ACC112 (cell line): ENCODE data around the gene MC3R.
"Not testable (repeated sequence)": the region's sequence is repeated elsewhere in the genome, so short reads cannot be mapped to it uniquely, and the experiment has no call there.

Experiments used
- H2AFZ ChIP-seq: fragments of 200-600 bp; sonication (generic); one replicate; pipeline ENCODE4 v1.6.0; 2017; ENCODE audit warnings: antibody characterized with exemption, low read length; ENCODE audit not compliant: unreplicated experiment
- H3K27ac ChIP-seq: fragments of 200-600 bp; sonication (generic); 2 replicates; pipeline ENCODE4 v1.5.1; 2014; ENCODE audit warnings: low read depth, mild to moderate bottlenecking, antibody characterized with exemption, low read length, moderate library complexity
- H3K27me3 ChIP-seq: fragments of 200-600 bp; sonication (generic); 2 replicates; pipeline ENCODE4 v1.6.1; 2014; ENCODE audit warnings: mild to moderate bottlenecking, antibody characterized with exemption, low read length, moderate library complexity, mixed read lengths; ENCODE audit not compliant: insufficient read depth
- H3K36me3 ChIP-seq: fragments of 200-600 bp; sonication (generic); 2 replicates; pipeline ENCODE4 v1.6.1; 2016; ENCODE audit warnings: mild to moderate bottlenecking, antibody characterized with exemption, low read length, moderate library complexity, mixed read lengths; ENCODE audit not compliant: insufficient read depth
- H3K4me1 ChIP-seq: fragments of 200-600 bp; sonication (generic); one replicate; pipeline ENCODE4 v1.6.1; 2016; ENCODE audit warnings: low read length, mixed read lengths; ENCODE audit not compliant: insufficient read depth, unreplicated experiment, control insufficient read depth
- H3K4me3 ChIP-seq: fragments of 200-600 bp; sonication (generic); 2 replicates; pipeline ENCODE4 v1.5.1; 2014; ENCODE audit warnings: mild to moderate bottlenecking, low read depth, low read length
- H3K79me2 ChIP-seq: fragments of 200-600 bp; sonication (generic); one replicate; pipeline ENCODE4 v1.6.0; 2016; ENCODE audit warnings: low read length; ENCODE audit not compliant: control insufficient read depth, unreplicated experiment, insufficient read depth

Gene MC3R

DNA sequence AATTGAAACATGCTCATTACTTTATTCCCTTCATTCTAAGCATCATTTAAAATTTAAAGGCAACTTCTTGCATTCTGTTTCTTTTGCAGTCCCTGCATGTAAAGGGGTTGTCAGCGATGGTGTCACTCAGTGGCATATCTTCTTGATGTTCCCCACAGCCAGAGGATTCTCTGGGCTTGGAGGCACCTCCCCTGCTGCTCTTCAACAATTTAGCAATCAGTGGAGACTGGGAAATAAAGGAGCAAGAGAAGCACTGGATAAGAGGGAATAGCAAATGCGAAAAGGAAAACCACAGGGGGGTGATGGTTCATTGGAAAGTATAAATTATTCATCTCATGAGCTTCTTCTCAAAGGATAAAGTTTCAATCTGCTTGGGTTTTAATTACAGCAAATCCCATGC, 30.7 kb upstream of the MC3R start:
- Histone ChIP-seq H3K27me3 (no peaks in the 10 kb centered on the region), H3K4me3 (no peak overlapping the region), H3K79me2 (no peaks in the 10 kb centered on the region), H3K27ac (no peak overlapping the region), H3K4me1 (no peaks in the 10 kb centered on the region), H3K36me3 (no peaks in the 10 kb centered on the region), H2AFZ (no peak overlapping the region)

- not testable (repeated sequence) for H3K27ac ChIP-seq, H3K27me3 ChIP-seq, H2AFZ ChIP-seq, H3K36me3 ChIP-seq, H3K79me2 ChIP-seq, H3K4me1 ChIP-seq, H3K4me3 ChIP-seq
Measured at GRCh38 chr20:56221186-56221585, 27.3 kb upstream of the MC3R start.

GRCh38 chr20:56222201-56222600, 26.3 kb upstream of the MC3R start:
- Histone ChIP-seq H3K4me3 (no peak overlapping the region), H3K79me2 (no peaks in the 10 kb centered on the region), H3K27ac (no peak overlapping the region), H3K27me3 (no peaks in the 10 kb centered on the region), H3K4me1 (no peaks in the 10 kb centered on the region), H2AFZ (no peak overlapping the region), H3K36me3 (no peaks in the 10 kb centered on the region)

GRCh38 chr20:56222945-56223344, 25.6 kb upstream of the MC3R start:
- H3K4me1 ChIP-seq: no peaks in the 10 kb centered on the region
- H2AFZ ChIP-seq: no peak overlapping the region
- no peak overlapping the region for H3K4me3 ChIP-seq
- no peaks in the 10 kb centered on the region for H3K27me3 ChIP-seq
- no peak overlapping the region for H3K27ac ChIP-seq
- no peaks in the 10 kb centered on the region for H3K36me3 ChIP-seq
- no peaks in the 10 kb centered on the region for H3K79me2 ChIP-seq

DNA sequence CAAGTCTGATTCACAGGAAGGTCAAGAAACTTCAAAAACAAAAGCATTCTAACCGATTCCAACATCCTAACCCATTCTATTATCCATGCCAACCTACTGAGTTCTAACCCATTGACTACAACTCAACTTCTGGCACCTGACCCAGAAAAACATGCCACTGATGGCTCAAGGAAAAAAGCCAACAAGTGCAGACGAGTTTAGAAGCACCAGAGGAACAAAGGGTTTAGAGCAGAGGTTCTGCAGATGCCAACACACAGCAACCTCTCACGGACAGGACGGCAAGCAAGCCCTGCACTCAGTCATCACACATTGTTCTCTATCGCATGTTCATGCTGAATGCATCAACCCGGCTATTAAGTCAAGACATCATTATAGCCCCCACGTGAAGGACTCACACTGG, 25.2 kb upstream of the MC3R start:
- H3K27me3 ChIP-seq: no peaks in the 10 kb centered on the region
- no peak overlapping the region for H2AFZ ChIP-seq
- no peaks in the 10 kb centered on the region for H3K4me1 ChIP-seq
- no peaks in the 10 kb centered on the region for H3K79me2 ChIP-seq
- no peaks in the 10 kb centered on the region for H3K36me3 ChIP-seq
- no peak overlapping the region for H3K27ac ChIP-seq
- no peak overlapping the region for H3K4me3 ChIP-seq

- no peak overlapping the region for H2AFZ ChIP-seq
- H3K4me1 ChIP-seq: no peaks in the 10 kb centered on the region
- no peaks in the 10 kb centered on the region for H3K36me3 ChIP-seq
- H3K27me3 ChIP-seq: no peaks in the 10 kb centered on the region
- H3K27ac ChIP-seq: no peak overlapping the region
- H3K4me3 ChIP-seq: no peak overlapping the region
- no peaks in the 10 kb centered on the region for H3K79me2 ChIP-seq
Measured at GRCh38 chr20:56228021-56228420, 20.5 kb upstream of the MC3R start.

GRCh38 chr20:56229812-56230211, 18.7 kb upstream of the MC3R start:
- Histone ChIP-seq H3K4me1 (no peaks in the 10 kb centered on the region), H3K27me3 (no peaks in the 10 kb centered on the region), H3K4me3 (no peak overlapping the region), H3K27ac (no peak overlapping the region), H3K36me3 (no peaks in the 10 kb centered on the region), H3K79me2 (no peaks in the 10 kb centered on the region), H2AFZ (no peak overlapping the region)

GRCh38 chr20:56234110-56234509, 14.4 kb upstream of the MC3R start:
- no peak overlapping the region for H3K4me3 ChIP-seq

DNA sequence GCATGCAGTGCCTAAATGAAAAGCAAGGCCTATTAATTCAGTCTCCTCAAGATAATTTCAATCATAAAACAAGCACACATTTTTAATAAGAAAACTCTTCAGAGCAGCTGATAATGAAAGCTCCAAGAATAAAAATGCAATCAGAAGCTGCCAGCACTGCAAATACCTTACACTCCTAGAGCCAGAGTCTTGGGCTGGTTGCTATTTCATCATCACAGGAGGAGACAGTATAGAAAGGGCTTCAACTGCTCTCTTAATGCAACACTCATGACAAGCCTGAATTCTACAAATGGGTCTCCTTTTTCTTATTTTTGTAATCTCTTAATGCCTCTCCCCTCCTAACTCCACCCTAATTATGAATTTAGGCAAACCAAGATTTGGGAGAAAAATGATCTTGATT, 11.2 kb upstream of the MC3R start:
- Histone ChIP-seq H2AFZ (no peak overlapping the region), H3K79me2 (no peaks in the 10 kb centered on the region), H3K4me3 (no peak overlapping the region), H3K27ac (no peak overlapping the region), H3K27me3 (no peaks in the 10 kb centered on the region), H3K36me3 (no peaks in the 10 kb centered on the region), H3K4me1 (no peaks in the 10 kb centered on the region)

More at GRCh38 chr20:56234110-56234509, 14.4 kb upstream of the MC3R start:
- Histone ChIP-seq H3K36me3 (no peaks in the 10 kb centered on the region), H3K79me2 (no peaks in the 10 kb centered on the region), H3K27ac (no peak overlapping the region), H2AFZ (no peak overlapping the region), H3K4me1 (no peaks in the 10 kb centered on the region), H3K27me3 (no peaks in the 10 kb centered on the region)

GRCh38 chr20:56244259-56244658, 4.3 kb upstream of the MC3R start:
- Histone ChIP-seq H3K36me3 (no peaks in the 10 kb centered on the region), H3K27ac (no peak overlapping the region), H3K79me2 (no peaks in the 10 kb centered on the region), H3K4me1 (no peaks in the 10 kb centered on the region), H3K4me3 (no peak overlapping the region), H3K27me3 (no peaks in the 10 kb centered on the region), H2AFZ (no peak overlapping the region)

- Histone ChIP-seq H3K27ac (no peak overlapping the region), H3K4me3 (no peak overlapping the region), H2AFZ (no peak overlapping the region), H3K27me3 (peaks cover 4% of the 10 kb centered on the region), H3K36me3 (no peaks in the 10 kb centered on the region), H3K4me1 (no peaks in the 10 kb centered on the region), H3K79me2 (no peaks in the 10 kb centered on the region)
Measured at GRCh38 chr20:56245761-56246160, 2.8 kb upstream of the MC3R start.
